ENCODE results near the gene LORICRIN. TPM values are rescaled to one million over a fixed set of nuclear protein-coding genes. Genes with fewer than 3 reads are reported as not detected.

LORICRIN gene
- total RNA-seq, 1 experiment from 2014 or later: not detected

DNA sequence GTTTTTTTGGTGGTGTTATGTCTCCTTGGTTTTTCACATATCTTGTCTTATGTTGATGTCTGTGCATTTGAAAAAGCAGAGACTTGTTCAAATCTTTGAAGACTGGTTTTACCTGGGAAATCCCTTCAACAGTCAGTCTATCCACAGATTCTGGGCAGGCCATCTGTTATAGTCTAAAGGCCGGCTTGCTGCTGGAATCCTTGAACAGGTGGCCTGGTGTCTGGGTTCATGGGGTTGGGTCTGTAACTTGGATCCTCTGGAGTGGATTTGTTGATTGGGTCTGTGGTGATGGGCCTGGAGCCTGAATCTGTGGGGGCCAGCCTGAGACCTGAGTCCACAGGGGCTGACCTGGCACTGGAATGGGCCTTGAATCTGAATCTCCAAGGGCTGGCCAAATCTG is 12.2 kb downstream of the LORICRIN start:
- in situ Hi-C loops (cut with HindIII; ENCODE audit: low pct_unique_long_range_greater_than_20kb, low sequenced_read_pairs) (no loop called here), intact Hi-C loops (cut with micrococcal nuclease; ENCODE audit: unreplicated experiment) (no loop called here)
- no peak for ATAC-seq
- Histone ChIP-seq H3K4me1 (ENCODE audit: control insufficient read depth, insufficient read depth, low read length) (no peaks in the 10 kb centered on the region), H3K9me3 (ENCODE audit: control insufficient read depth, insufficient read depth, low read depth, low read length) (no peaks in the 10 kb centered on the region), H3K4me3 (ENCODE audit: low read depth in 2 of 2, low read length in 2 of 2) (no peak overlapping the region), H3K27me3 (ENCODE audit: control insufficient read depth, insufficient read depth, low read length) (peaks cover 5% of the 10 kb centered on the region; the same call in 1 of the 2 replicates), H3K27ac (ENCODE audit: low read length) (no peak overlapping the region), H3K36me3 (ENCODE audit: control insufficient read depth, insufficient read depth, low read length) (no peaks in the 10 kb centered on the region)
- POLR2A ChIA-PET: no interaction called here
- BruUV-seq (replicated peaks): no TSS peak
- CTCF ChIA-PET: no interaction called here
- TF ChIP-seq, protein P1, sequence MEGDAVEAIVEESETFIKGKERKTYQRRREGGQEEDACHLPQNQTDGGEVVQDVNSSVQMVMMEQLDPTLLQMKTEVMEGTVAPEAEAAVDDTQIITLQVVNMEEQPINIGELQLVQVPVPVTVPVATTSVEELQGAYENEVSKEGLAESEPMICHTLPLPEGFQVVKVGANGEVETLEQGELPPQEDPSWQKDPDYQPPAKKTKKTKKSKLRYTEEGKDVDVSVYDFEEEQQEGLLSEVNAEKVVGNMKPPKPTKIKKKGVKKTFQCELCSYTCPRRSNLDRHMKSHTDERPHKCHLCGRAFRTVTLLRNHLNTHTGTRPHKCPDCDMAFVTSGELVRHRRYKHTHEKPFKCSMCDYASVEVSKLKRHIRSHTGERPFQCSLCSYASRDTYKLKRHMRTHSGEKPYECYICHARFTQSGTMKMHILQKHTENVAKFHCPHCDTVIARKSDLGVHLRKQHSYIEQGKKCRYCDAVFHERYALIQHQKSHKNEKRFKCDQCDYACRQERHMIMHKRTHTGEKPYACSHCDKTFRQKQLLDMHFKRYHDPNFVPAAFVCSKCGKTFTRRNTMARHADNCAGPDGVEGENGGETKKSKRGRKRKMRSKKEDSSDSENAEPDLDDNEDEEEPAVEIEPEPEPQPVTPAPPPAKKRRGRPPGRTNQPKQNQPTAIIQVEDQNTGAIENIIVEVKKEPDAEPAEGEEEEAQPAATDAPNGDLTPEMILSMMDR (IDR thresholded peaks at IDR 0.05): no peak
- no peak for TF ChIP-seq POLR2AphosphoS5 (IDR thresholded peaks at IDR 0.05; ENCODE audit: low read depth, low read length)
- TF ChIP-seq, protein P2, sequence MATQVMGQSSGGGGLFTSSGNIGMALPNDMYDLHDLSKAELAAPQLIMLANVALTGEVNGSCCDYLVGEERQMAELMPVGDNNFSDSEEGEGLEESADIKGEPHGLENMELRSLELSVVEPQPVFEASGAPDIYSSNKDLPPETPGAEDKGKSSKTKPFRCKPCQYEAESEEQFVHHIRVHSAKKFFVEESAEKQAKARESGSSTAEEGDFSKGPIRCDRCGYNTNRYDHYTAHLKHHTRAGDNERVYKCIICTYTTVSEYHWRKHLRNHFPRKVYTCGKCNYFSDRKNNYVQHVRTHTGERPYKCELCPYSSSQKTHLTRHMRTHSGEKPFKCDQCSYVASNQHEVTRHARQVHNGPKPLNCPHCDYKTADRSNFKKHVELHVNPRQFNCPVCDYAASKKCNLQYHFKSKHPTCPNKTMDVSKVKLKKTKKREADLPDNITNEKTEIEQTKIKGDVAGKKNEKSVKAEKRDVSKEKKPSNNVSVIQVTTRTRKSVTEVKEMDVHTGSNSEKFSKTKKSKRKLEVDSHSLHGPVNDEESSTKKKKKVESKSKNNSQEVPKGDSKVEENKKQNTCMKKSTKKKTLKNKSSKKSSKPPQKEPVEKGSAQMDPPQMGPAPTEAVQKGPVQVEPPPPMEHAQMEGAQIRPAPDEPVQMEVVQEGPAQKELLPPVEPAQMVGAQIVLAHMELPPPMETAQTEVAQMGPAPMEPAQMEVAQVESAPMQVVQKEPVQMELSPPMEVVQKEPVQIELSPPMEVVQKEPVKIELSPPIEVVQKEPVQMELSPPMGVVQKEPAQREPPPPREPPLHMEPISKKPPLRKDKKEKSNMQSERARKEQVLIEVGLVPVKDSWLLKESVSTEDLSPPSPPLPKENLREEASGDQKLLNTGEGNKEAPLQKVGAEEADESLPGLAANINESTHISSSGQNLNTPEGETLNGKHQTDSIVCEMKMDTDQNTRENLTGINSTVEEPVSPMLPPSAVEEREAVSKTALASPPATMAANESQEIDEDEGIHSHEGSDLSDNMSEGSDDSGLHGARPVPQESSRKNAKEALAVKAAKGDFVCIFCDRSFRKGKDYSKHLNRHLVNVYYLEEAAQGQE (IDR thresholded peaks at IDR 0.05; ENCODE audit: insufficient read depth in 1 of 2, low read depth in 2 of 2, low read length in 1 of 2): no peak
- no peak for TF ChIP-seq SIN3A (IDR thresholded peaks at IDR 0.05; ENCODE audit: borderline replicate concordance, insufficient read depth, low read depth, low read length)
- no peak for TF ChIP-seq TCF7L2 (IDR thresholded peaks at IDR 0.05; ENCODE audit: low read depth, low read length)
- DNase-seq (ENCODE audit: low read depth, low spot score): no peak

DNA sequence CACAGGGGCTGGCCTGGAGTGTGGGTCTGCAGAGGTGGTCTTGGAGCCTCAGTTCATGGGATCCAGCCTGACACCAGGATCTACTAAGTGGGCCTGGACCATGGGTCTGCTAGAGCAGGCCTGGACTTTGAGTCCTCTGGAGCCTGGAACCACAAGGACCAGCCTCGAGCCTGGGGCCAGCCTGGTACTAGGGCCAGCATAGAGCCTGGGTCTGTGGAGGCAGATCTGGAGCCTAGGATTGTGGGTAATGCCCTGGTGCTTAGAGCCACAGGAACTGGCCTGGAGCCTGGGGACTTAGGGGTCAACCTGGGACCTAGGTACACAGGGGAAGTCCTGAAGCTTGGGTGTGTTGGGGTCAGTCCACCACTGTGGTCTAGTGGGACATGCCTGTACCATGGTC is 12.7 kb downstream of the LORICRIN start:
- Histone ChIP-seq H3K27ac (ENCODE audit: low read length) (no peak overlapping the region), H3K36me3 (ENCODE audit: control insufficient read depth, insufficient read depth, low read length) (no peaks in the 10 kb centered on the region), H3K4me3 (ENCODE audit: low read depth in 2 of 2, low read length in 2 of 2) (no peak overlapping the region), H3K27me3 (ENCODE audit: control insufficient read depth, insufficient read depth, low read length) (peaks cover 5% of the 10 kb centered on the region; the same call in 1 of the 2 replicates), H3K4me1 (ENCODE audit: control insufficient read depth, insufficient read depth, low read length) (no peaks in the 10 kb centered on the region), H3K9me3 (ENCODE audit: control insufficient read depth, insufficient read depth, low read depth, low read length) (no peaks in the 10 kb centered on the region)
- intact Hi-C loops (cut with micrococcal nuclease; ENCODE audit: unreplicated experiment) (no loop called here), in situ Hi-C loops (cut with HindIII; ENCODE audit: low pct_unique_long_range_greater_than_20kb, low sequenced_read_pairs) (no loop called here)
- DNase-seq (ENCODE audit: low read depth, low spot score) (no peak), ATAC-seq (no peak)
- no TSS peak for BruUV-seq (replicated peaks)
- TF ChIP-seq, protein P2 (IDR thresholded peaks at IDR 0.05; ENCODE audit: insufficient read depth in 1 of 2, low read depth in 2 of 2, low read length in 1 of 2): no peak
- TF ChIP-seq POLR2AphosphoS5 (IDR thresholded peaks at IDR 0.05; ENCODE audit: low read depth, low read length): no peak
- TF ChIP-seq TCF7L2 (IDR thresholded peaks at IDR 0.05; ENCODE audit: low read depth, low read length): no peak
- CTCF ChIA-PET: no interaction called here
- POLR2A ChIA-PET: no interaction called here

Data from Panc1 (cell line).